MCF 10A (cell line): ENCODE results near the gene FGF23. TPM values are rescaled to one million over a fixed set of nuclear protein-coding genes. Genes with fewer than 3 reads are reported as not detected.

Experiments used
- BruUV-seq: library from RNA; stranded (reverse); fragments of 400-500 nt; replicated peaks from 2 replicates; lab custom pipeline; 2021; lab: Mats Ljungman, UMichigan
- CTCF ChIA-PET: fragments of 300-600 bp; sonication (Branson Sonifier 250); formaldehyde crosslinking; extraction: SDS; loops from one replicate; lab custom pipeline; 2021; ENCODE audit warnings: antibody characterized with exemption, inconsistent platforms; lab: Yijun Ruan, JAX
- POLR2A ChIA-PET: fragments of 300-600, 350-650 bp; sonication (Branson Sonifier 250); formaldehyde crosslinking; extraction: SDS; loops from one replicate; lab custom pipeline; 2020; ENCODE audit warnings: antibody characterized with exemption, inconsistent platforms; lab: Yijun Ruan, JAX
- DNase-seq: peaks from one replicate; pipeline ENCODE4 v3.0.0-alpha.2; 2018; ENCODE audit not compliant: unreplicated experiment
- H3K27ac Mint-ChIP-seq: one replicate; pipeline ENCODE4 v1.8.0; 2022; ENCODE audit warnings: mild to moderate bottlenecking, low read depth, mixed read lengths; ENCODE audit not compliant: unreplicated experiment
- H3K27me3 Mint-ChIP-seq: one replicate; pipeline ENCODE4 v1.8.0; 2022; ENCODE audit warnings: mixed read lengths; ENCODE audit not compliant: insufficient read depth, unreplicated experiment
- H3K36me3 Mint-ChIP-seq: one replicate; pipeline ENCODE4 v1.8.0; 2022; ENCODE audit warnings: mild to moderate bottlenecking, moderate library complexity, mixed read lengths; ENCODE audit not compliant: insufficient read depth, unreplicated experiment
- H3K4me1 Mint-ChIP-seq: one replicate; pipeline ENCODE4 v1.8.0; 2022; ENCODE audit warnings: mixed read lengths; ENCODE audit not compliant: insufficient read depth, unreplicated experiment
- H3K4me3 Mint-ChIP-seq: one replicate; pipeline ENCODE4 v1.8.0; 2022; ENCODE audit warnings: mild to moderate bottlenecking, moderate library complexity, mixed read lengths; ENCODE audit not compliant: unreplicated experiment
- H3K9me3 Mint-ChIP-seq: one replicate; pipeline ENCODE4 v1.8.0; 2022; ENCODE audit warnings: mixed read lengths; ENCODE audit not compliant: unreplicated experiment
- intact Hi-C: fragments of 100-400 bp; cut with micrococcal nuclease; formaldehyde crosslinking; loops from 2 replicates; pipeline ENCODE4 v1.14.1; 2022
- total RNA-seq: library from RNA; stranded (reverse); gene quantifications from 2 replicates; pipeline ENCODE4 v1.2.3, GENCODE V29; 2022
- TF ChIP-seq, protein P1 (sequence below): fragments of 200-600 bp; IDR thresholded peaks from one replicate; pipeline ENCODE4 v1.8.0; 2022; ENCODE audit warnings: antibody characterized with exemption, mild to moderate bottlenecking; ENCODE audit not compliant: unreplicated experiment

FGF23 gene
- total RNA-seq, 1 experiment from 2014 or later: not detected

GRCh38 chr12:4370265-4370664 lies 9.2 kb downstream of the FGF23 start:
- POLR2A ChIA-PET: no interaction called here
- Mint-ChIP-seq H3K9me3 (no peaks in the 10 kb centered on the region), H3K27me3 (peaks cover 23% of the 10 kb centered on the region)

GRCh38 chr12:4369548-4369947 lies 10.0 kb downstream of the FGF23 start:
- H3K9me3 Mint-ChIP-seq: no peaks in the 10 kb centered on the region
- intact Hi-C loops: no loop called here
- no peak overlapping the region for H3K4me3 Mint-ChIP-seq
- H3K27ac Mint-ChIP-seq: no peak overlapping the region
- H3K36me3 Mint-ChIP-seq: no peaks in the 10 kb centered on the region
- TF ChIP-seq, protein P1, sequence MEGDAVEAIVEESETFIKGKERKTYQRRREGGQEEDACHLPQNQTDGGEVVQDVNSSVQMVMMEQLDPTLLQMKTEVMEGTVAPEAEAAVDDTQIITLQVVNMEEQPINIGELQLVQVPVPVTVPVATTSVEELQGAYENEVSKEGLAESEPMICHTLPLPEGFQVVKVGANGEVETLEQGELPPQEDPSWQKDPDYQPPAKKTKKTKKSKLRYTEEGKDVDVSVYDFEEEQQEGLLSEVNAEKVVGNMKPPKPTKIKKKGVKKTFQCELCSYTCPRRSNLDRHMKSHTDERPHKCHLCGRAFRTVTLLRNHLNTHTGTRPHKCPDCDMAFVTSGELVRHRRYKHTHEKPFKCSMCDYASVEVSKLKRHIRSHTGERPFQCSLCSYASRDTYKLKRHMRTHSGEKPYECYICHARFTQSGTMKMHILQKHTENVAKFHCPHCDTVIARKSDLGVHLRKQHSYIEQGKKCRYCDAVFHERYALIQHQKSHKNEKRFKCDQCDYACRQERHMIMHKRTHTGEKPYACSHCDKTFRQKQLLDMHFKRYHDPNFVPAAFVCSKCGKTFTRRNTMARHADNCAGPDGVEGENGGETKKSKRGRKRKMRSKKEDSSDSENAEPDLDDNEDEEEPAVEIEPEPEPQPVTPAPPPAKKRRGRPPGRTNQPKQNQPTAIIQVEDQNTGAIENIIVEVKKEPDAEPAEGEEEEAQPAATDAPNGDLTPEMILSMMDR: no peak
- no peak for DNase-seq
- H3K27me3 Mint-ChIP-seq: peaks cover 30% of the 10 kb centered on the region
- POLR2A ChIA-PET: no interaction called here
- no peaks in the 10 kb centered on the region for H3K4me1 Mint-ChIP-seq
- no TSS peak for BruUV-seq
- CTCF ChIA-PET: interaction anchor here (0.7 kb wide), 1 partner anchor 15 kb away, joined by 5 read pairs; no protein-coding TSS in a partner anchor

More at GRCh38 chr12:4370265-4370664, 9.2 kb downstream of the FGF23 start:
- TF ChIP-seq, protein P1: no peak
- intact Hi-C loops: no loop called here
- Mint-ChIP-seq H3K4me1 (no peaks in the 10 kb centered on the region), H3K36me3 (no peaks in the 10 kb centered on the region), H3K4me3 (no peak overlapping the region), H3K27ac (no peak overlapping the region)
- no TSS peak for BruUV-seq
- CTCF ChIA-PET: interaction anchor here (0.6 kb wide), 1 partner anchor 52 kb away, joined by 3 read pairs; no protein-coding TSS in a partner anchor
- DNase-seq: no peak

- Mint-ChIP-seq H3K9me3 (no peaks in the 10 kb centered on the region), H3K36me3 (no peaks in the 10 kb centered on the region), H3K27ac (no peak overlapping the region), H3K4me1 (no peaks in the 10 kb centered on the region), H3K4me3 (no peak overlapping the region), H3K27me3 (peaks cover 36% of the 10 kb centered on the region)
- no TSS peak for BruUV-seq
- TF ChIP-seq, protein P1: no peak
- DNase-seq: no peak
- intact Hi-C loops: no loop called here
- POLR2A ChIA-PET: no interaction called here
- CTCF ChIA-PET: interaction anchor here (0.9 kb wide), 1 partner anchor 481 kb away, joined by 3 read pairs; no protein-coding TSS in a partner anchor
These were observed 13.4 kb downstream of the FGF23 start for GRCh38 chr12:4366090-4366489.

- H3K9me3 Mint-ChIP-seq: peaks cover 5% of the 10 kb centered on the region
- no peaks in the 10 kb centered on the region for H3K4me1 Mint-ChIP-seq
- peaks cover 23% of the 10 kb centered on the region for H3K36me3 Mint-ChIP-seq
- ChIA-PET CTCF (no interaction called here), POLR2A (no interaction called here)
- BruUV-seq: no TSS peak
- TF ChIP-seq, protein P1: peak; percentile 37
- intact Hi-C loops: loop anchor here (10.0 kb wide), 1 partner anchor 399 kb away; no protein-coding TSS in a partner anchor
- H3K27me3 Mint-ChIP-seq: no peaks in the 10 kb centered on the region
- no peak overlapping the region for H3K4me3 Mint-ChIP-seq
- H3K27ac Mint-ChIP-seq: no peak overlapping the region
- DNase-seq: peak; percentile 32
These were observed 23.5 kb downstream of the FGF23 start for GRCh38 chr12:4356041-4356327.
